NCI-H226 (cell line): Measurements from ENCODE around the gene SPATA32.

Source experiments
- DNase-seq: peaks from one replicate; pipeline ENCODE4 v3.0.0-alpha.2; 2015

Gene SPATA32

GRCh38 chr17:45293413-45294211 is 31.7 kb upstream of the SPATA32 start:
- DNase-seq = peak; percentile 90

DNA sequence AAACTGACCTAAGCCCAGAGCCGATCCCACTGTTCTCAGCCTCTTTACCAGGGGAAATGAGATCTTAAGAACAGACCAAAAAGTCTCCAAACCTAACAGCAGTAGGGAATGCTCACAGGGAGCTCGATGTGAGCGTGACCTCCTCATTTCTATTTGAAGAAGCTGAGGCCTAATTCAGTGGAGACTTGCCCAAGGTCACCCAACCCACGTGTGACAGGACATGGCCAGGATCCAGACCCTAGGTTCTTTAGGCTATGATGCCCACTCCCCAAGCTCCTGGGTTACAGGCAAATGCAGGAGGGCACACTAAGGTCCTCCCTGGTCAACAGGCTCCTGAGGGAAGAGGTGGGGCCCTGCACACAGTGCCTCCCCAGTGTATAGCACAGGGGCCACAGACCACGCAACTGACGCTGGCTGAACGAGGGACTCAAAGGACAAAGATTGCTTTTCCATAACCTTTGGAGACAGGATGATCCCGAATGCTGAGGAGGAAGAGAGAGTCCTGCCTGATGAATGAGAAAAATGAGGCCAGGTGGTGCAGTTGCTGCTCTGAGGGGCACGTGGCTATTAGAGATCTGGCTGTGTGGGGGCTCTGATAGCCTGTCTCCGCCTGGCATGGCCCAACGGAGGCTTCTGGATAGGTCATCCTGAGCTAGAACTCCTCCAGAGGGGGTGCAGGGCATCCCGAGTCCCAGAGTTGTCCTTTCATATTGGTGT is 31.0 kb upstream of the SPATA32 start:
- no peak for DNase-seq

DNA sequence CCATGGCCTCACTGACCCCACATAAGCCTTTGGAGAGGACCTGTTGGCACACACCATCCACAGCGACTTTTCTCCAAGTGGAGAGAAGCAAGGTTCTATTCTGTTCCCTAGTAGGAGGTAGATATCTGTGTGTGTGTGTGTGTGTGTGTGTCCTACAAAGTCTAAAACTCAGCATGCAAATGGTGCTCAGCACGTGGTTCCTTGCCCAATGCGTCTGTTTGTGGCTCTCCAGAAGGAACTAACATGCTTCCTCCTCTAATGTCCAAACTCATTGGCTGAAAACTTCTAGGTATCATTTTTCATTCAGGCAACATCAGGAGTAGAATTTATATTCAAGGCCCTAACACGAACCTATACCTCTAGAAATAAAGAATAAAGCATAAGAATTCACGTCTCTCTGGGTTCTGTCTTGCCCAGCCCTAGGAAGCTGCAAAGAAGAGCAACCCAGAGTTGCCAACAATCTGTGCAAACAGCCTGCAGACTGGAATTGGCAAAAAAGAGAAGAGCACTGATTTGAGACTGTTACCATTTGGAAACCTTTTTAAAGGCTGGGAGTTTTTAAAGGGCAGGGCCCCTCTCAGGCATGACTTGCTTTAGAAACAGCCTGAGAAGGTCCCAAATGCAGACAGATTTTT is 29.4 kb upstream of the SPATA32 start:
- DNase-seq = no peak

DNA sequence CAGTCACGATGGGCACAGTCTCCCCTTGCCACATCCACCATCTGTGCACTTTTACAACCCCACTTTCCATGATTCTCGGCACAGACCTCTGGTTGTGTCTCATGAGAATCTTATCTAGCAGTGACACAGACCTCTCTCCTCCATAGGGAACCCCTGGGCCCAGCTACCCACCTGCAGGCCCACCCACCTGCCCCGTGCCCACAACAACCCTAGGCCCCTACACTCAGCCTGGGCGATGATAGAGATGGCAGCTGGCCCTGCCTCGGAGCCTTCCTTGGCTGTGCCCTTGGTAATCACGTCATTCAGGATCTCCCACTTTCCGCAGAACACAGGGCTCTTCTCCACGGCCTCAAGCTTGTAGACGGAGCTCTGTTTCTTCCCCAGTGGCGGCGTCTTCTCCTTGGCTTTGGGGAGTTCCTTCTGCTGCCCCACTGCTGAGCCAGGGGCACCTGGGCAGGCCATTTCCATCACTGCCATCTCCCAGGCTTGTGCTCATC is 28.4 kb upstream of the SPATA32 start:
- DNase-seq = no peak

DNA sequence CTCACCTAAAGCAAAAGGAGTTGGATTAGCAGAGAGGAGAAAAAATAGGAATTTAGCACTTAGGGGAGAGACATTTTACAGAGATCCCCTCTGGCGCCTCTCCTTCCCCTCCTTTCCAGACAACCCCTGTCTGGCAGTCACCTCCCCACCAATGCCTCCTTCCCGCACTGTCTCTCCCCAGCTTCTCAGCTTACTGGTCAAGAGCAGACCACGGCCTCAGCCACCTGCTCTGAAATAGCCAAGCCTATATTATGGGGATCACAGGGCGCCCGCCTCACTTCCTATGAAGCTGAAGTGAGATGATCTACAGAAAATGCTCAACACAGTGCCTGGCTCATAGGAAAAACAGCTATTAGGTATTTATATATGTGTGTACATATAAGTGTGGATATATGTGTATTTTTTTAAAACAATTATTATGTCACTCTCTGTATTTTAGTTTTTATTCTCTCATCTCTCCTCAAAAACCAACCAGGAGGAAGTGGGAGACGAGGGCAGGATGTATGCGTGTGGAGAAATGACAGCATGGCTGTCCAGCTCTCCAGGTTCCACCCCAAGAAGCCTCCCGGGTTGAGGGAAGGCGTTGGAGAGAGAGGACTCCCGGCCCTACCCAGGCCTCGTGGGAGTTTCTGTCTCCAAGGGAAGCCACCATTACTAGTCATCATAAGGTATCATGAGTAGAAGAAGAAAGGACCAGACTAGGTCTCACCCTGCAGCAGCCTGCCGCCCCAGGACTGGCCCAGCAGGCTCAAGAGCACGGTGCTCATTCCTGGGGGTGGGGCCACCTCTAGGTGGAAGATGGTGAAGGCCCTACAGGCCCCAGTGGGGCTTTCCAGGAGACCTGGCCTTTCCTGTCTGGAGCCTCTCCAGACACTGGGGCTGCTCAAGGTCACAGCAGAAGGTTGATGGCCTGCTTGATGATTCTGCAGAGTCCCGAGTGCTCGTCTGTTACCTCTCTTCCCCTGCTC is 27.7 kb upstream of the SPATA32 start:
- DNase-seq = no peak

DNA sequence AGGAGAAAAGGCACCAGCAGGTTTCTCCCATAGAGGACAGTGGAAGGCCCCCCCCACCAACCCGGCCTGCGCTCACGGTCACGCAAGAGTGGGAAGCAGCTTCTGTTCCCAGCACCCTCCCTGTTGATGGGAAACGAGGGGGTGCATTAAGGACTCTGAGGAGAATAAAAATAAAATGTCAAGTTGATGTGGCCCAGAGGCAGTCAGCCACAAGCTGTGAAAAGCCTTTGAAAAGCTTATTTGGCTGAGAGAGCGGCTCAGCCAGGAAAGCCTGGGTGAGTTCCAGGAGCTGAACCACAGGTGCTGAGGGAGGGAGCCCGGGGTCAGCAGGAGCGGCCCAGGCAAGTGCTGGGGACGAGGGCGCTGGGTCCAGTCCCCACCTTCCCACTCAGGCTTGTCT is 26.9 kb upstream of the SPATA32 start:
- no peak for DNase-seq

DNA sequence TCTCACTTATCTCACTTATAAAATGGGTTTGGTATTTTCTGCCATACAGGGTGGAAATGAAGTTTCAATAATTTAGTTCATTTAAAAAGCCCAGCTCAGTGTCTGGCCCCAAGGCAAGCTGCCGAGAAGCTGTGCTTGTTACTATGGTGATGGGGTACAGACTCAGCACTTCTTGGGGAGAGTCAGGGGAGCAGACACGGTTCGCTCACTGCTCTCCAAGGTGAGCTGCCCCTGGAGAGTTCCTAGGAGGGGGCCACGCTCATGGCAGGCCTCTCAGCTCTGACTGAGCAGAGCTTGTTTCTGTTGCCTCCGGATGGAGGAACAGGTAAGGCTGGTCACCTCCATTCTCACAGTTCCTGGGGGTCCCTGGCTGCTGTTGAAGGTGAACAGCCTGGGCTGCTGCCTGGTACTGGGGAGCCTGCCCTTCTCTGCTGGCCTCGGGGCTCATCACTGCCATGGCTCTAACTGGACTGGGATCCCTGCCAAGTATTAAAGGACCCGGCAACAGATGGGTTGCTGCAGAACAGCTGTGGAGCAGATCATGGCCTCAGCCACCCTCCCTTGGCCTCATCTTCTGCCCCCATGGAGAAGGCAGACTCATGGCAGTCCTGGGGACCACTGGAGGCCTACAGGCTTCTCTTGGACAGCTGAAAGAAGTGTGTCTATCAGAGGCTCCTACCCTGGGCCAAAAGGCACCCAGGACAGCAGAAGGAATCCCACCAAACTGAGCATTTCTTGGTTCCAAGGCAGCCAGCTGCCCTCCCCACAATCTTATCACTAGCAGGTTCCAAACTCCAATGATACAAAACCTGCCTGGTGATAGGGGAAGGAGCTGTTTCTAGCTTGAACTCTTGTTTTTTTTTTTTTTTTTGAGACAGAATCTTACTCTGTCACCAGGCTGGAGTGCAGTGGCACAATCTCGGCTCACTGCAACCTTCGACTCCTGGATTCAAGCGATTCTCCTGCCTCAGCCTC is 25.9 kb upstream of the SPATA32 start:
- DNase-seq = no peak

DNA sequence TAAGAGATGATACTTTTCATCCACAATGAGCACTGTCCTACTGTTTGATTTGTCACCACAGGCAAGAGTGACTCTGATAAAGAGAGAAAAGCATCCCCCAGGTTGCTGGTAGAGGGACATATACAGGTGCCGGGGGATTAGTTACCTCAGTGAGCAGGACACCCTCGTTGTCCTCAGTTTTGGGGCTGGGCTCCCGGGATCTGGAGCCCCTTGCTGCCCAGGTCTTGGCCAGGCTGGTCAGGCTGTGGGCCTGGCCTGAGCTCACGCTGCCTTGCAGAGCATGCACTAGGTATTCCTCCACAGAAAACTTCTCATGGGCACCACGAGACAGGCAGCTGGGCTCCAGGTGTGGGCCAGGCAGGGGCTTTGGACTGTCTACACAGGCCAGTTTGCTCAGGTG is 24.4 kb upstream of the SPATA32 start:
- DNase-seq = no peak

- DNase-seq = no peak
Measured at GRCh38 chr17:45284176-45285140, 22.6 kb upstream of the SPATA32 start.

GRCh38 chr17:45283711-45284110 is 21.8 kb upstream of the SPATA32 start:
- DNase-seq = no peak

- no peak for DNase-seq
Measured at GRCh38 chr17:45282683-45283644, 21.1 kb upstream of the SPATA32 start.

DNA sequence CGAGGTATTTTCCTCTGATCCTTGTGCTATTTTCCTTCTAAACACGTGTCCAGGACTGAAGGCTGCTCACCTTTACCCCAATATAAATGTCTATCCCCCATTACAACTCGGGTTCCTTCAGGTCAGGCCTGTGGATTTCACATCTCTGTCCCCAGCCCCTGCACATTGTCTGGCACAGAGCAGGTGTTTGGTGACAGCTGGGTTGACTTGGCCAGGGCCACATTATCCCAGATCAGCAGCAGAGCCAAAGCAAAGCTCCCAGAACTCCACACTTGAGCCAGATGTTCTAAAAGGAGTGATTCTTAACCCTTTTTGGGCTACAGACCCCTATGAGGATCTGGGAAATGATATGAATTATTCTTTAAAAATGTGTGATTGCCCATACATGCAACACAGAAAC is 18.0 kb upstream of the SPATA32 start:
- no peak for DNase-seq

DNA sequence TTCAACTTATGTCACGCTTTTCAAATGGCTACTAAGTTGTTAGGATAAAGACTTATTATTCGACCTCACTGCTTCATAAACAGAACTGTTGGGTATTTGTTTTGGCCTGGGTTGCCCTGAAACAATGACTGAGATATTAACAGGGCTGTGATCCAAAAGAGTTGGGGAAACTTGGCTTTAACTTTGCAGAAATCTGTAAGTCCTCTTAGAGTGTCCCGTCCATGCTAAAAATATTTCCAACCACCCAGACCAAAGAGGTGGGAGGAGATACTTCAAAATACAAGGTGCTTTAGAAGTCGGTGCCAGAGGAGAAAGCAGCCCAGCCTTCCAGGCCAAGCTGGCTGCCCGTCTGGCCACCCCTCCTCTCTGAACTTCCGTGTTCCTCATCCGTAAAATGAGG is 16.1 kb upstream of the SPATA32 start:
- DNase-seq = no peak

DNA sequence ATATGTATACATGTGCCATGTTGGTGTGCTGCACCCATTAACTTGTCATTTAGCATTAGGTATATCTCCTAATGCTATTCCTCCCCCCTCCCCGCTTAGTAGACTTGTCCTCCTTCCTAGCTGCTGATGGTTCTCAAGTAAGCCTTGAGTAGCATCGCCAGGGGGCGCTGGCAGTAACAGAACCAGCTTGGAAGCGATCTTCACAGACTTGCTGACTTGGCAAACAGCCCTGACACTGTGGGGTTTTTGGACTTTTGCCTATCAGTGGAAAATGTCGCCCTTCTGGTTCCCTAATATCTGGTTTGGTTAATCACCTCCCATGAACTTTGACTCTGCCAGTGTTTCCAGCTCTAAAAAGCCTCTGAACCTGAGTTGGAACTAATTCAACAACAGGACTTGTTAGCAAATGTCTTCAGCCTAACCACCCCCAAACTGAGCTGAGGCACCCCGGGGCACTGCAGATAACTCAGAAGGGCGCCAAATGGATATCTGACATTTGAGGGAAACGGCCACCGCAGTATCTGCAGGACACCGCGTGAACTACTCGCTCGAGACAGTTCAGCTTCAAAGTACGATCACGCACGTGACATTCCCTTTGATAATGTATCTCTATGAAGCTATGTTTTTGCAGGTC is 15.4 kb upstream of the SPATA32 start:
- peak; percentile 75 for DNase-seq

GRCh38 chr17:45276031-45276430 is 14.1 kb upstream of the SPATA32 start:
- no peak for DNase-seq

GRCh38 chr17:45274033-45274432 is 12.1 kb upstream of the SPATA32 start:
- no peak for DNase-seq

DNA sequence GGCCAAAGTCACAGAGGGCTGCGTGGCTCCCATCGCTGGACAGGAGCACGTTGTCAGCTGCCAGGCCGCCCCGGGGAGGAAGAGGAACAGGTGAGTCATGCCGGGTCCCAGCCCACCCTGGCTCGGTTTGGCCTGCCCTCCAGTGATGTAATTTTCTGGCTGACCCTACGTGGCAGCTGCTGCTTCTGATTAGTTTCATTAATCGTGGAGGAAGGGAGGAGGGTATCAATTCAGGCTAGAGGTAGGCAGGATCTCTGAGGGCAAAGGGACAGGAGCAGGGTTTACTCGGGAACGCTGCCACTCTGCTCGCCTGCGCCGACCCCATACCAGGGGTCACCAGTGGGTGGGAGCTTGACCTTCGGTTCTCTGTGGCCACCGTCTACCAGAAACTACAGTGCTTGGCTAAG is 11.7 kb upstream of the SPATA32 start:
- DNase-seq = no peak

GRCh38 chr17:45271603-45272002 is 9.7 kb upstream of the SPATA32 start:
- DNase-seq = no peak
